Epithelial cell of esophagus (primary cell): ENCODE results near the gene GPATCH2.

Experiments used
- DNase-seq: peaks from one replicate; pipeline ENCODE4 v3.0.0; 2010; ENCODE audit warnings: low read depth
- H3K4me3 ChIP-seq: 2 replicates; pipeline ENCODE4 v1.5.1; 2011; ENCODE audit warnings: mild to moderate bottlenecking, low read length, control low read depth
- TF ChIP-seq, protein P1 (sequence below): IDR thresholded peaks from 2 replicates; pipeline ENCODE4 v1.5.1; 2011; ENCODE audit warnings: low read depth, mild to moderate bottlenecking, low read length, control low read depth, inconsistent platforms; ENCODE audit not compliant: insufficient read depth; ENCODE audit errors: missing control alignments

The GPATCH2 gene

DNA sequence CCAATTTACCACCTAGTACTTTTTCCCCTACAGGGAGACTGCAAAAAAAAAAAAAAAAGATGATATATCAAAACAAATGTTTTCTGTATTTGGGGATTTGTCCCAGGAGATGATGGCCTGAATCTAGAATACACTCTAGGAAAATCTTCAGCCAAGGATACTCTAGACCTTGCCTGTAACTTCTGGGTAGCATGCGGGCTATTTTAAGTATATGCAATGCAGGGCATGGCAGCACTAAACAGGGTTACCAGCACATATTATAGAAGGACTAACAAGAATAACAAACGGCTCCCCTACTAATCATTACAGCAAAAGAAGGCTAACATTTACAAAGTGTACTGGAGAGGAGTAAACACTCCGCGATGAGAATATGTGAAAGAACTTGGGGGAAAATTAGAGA, 109.6 kb downstream of the GPATCH2 start:
- DNase-seq: no peak
- no peak overlapping the region for H3K4me3 ChIP-seq
- TF ChIP-seq, protein P1, sequence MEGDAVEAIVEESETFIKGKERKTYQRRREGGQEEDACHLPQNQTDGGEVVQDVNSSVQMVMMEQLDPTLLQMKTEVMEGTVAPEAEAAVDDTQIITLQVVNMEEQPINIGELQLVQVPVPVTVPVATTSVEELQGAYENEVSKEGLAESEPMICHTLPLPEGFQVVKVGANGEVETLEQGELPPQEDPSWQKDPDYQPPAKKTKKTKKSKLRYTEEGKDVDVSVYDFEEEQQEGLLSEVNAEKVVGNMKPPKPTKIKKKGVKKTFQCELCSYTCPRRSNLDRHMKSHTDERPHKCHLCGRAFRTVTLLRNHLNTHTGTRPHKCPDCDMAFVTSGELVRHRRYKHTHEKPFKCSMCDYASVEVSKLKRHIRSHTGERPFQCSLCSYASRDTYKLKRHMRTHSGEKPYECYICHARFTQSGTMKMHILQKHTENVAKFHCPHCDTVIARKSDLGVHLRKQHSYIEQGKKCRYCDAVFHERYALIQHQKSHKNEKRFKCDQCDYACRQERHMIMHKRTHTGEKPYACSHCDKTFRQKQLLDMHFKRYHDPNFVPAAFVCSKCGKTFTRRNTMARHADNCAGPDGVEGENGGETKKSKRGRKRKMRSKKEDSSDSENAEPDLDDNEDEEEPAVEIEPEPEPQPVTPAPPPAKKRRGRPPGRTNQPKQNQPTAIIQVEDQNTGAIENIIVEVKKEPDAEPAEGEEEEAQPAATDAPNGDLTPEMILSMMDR: no peak

DNA sequence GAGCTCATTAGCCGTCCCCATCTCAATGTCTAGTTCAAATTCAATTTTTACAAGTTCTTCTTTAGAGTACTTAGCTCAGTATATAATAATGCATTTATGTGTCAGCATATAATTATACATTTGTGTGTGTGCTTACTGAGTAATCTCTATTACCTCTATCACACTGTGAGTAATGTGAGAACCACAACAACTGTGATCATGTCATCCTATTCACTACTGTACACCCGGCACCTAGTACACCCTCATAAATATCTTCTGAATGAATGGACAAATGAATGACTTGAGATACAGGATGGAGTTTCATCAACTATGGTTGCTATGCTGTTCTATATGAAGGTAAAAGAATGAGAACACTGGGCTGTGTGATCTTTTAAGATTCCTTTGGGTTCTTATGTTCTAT, 124.0 kb downstream of the GPATCH2 start:
- TF ChIP-seq, protein P1: no peak

DNA sequence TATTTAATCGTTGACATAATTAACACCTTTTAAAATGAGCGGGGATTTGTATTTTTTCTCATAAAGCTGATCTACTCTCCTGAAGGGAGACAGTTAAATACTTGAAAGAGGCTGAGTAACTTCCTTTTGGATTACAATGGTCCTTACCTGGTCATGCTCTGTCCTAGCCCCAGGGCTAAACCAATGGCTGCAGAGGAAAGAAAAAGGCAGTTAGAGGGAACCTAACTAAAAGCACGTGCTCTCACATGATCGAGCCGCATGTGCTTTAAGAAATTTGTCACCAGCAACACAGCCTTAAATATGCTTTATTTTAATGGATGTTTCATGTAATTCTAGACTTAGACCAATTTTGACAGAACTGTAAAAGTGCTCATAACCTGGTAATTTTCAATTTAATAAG, 132.7 kb downstream of the GPATCH2 start:
- TF ChIP-seq, protein P1: no peak
- no peak overlapping the region for H3K4me3 ChIP-seq
- DNase-seq: no peak

More for the DNA sequence above, 124.0 kb downstream of the GPATCH2 start:
- peak; percentile 91 for DNase-seq
- no peak overlapping the region for H3K4me3 ChIP-seq

DNA sequence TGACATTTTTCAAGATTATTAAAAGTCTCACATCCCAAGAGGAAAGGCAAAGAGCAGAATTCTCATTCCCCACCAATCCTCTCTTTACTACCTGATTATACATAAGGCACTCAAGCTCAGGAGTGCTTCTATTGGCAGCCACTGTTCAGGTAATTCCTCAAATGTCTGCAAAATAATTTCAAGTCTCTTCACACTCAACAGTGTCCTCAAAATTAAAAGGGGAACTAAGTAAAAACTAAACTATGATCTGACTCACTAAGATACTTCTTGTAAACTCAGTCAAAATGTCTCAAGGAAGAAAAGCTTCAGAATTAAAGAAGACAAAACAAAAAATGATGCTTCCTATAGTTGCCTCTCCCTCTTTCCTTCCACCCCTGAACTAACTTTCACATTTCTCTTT, 135.6 kb downstream of the GPATCH2 start:
- TF ChIP-seq, protein P1: no peak
- DNase-seq: no peak
- no peak overlapping the region for H3K4me3 ChIP-seq

DNA sequence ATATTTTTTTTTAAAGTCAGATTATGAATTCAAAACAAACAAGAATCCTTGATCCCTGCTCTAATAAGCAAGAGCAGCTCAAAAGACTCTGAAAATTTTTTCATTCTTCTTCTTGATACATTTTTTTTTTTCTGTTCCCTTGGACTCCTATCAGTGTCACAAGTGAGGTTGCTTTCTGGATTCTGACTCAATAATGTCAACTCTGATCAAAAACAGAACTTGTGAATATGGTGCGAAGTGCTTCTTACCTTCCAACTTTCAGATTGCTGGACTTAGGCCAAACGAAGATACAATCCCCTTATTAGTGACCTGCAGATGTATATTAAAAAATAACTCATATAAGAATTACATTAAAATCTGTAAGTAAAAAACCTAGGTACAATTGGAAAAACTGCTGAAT, 136.1 kb downstream of the GPATCH2 start:
- no peak for DNase-seq
- H3K4me3 ChIP-seq: no peak overlapping the region
- TF ChIP-seq, protein P1: no peak

DNA sequence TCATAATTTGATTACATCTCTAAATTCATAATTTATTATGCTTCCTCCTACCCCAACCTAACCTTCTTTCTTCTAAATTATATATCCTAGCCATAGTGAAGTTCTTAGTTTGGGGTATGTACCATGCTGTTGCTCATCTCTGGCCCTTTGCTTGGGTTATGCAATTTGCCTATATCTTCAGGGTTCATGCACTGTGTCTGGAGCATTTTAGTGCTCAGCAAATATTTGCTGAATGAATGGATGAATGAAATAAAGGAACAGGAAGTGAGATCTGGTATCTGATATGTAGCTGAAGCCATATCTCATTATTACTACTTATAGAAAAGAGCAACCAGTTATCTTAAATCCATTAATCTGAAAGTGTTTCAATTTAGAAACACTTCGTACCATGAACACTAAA, 137.6 kb downstream of the GPATCH2 start:
- peak; percentile 52 for DNase-seq
- TF ChIP-seq, protein P1: no peak
- no peak overlapping the region for H3K4me3 ChIP-seq

DNA sequence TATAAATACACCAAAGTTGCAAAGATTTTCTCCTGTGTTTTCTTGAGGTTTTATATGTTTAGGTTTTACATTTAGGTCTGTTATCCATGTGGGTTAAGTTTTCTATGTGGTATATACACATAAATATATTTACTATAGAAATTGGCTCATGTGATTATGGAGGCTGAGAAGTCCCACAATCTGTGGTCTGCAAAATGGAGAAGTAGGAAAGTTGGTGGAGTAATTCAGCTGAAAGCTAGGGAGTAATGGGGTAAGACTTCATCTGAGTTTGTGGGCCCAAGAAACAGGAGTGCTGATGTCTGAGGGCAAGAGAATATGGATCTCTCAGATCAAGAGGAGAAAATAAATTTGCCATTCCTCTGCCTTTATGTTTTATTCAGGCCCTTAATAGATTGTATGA, 146.0 kb downstream of the GPATCH2 start:
- TF ChIP-seq, protein P1: no peak
- DNase-seq: no peak
- no peak overlapping the region for H3K4me3 ChIP-seq
